Neutrophil (primary cell): Measurements from ENCODE around the gene EFNA3.

Source experiments
- H3K27ac ChIP-seq: fragments of 200-600 bp; sonication (generic); 2 replicates; pipeline ENCODE4 v1.5.1; 2016; ENCODE audit warnings: mild to moderate bottlenecking, moderate library complexity
- H3K27me3 ChIP-seq: fragments of 200-600 bp; sonication (generic); 2 replicates; pipeline ENCODE4 v1.6.0; 2016; ENCODE audit warnings: mild to moderate bottlenecking
- H3K36me3 ChIP-seq: fragments of 200-600 bp; sonication (generic); 2 replicates; pipeline ENCODE4 v1.5.1; 2017
- H3K4me1 ChIP-seq, 2 experiments: fragments of 200-600 bp in 1 of 2; sonication (generic) in 1 of 2; 1 replicate in 1 of 2; 2 replicates in 1 of 2; pipeline versions ENCODE4 v1.5.1 to v1.6.1; 2013 to 2016; ENCODE audit warnings: low read depth in 1 of 2, low read length in 1 of 2, mild to moderate bottlenecking in 1 of 2, moderate library complexity in 1 of 2; ENCODE audit not compliant: control insufficient read depth in 1 of 2, insufficient read depth in 1 of 2
- H3K4me3 ChIP-seq, 2 experiments: fragments of 200-600 bp in 1 of 2; sonication (generic) in 1 of 2; 1 replicate in 1 of 2; 2 replicates in 1 of 2; pipeline ENCODE4 v1.5.1; 2013 to 2016; ENCODE audit warnings: low read depth in 1 of 2, low read length in 1 of 2, mild to moderate bottlenecking in 1 of 2, moderate library complexity in 1 of 2
- H3K9me3 ChIP-seq: fragments of 200-600 bp; sonication (generic); 2 replicates; pipeline ENCODE4 v1.5.1; 2016
- CTCF ChIP-seq: fragments of 200-600 bp; sonication (generic); IDR thresholded peaks from 2 replicates; pipeline ENCODE4 v1.5.1; 2016; ENCODE audit warnings: antibody characterized with exemption

The EFNA3 gene

DNA sequence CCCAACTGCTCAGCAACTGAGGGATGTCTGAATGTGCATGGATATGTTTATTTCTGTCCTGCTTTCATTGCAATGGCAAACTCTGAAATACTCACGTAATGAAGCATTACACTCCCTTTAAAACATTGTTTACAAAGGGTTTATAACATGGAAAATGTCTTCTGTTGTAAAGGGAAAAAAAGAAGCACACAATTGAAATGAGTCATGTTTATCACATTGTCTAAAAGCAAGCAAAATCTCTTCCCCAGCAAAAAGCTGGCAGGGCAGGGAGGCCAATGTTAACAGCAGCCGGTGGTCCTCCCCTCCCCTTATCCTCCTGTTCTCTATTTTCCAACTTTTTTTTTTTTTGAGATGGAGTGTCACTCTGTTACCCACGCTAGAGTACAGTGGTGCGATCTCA is 45.2 kb downstream of the EFNA3 start:
- no peak overlapping the region for H3K4me3 ChIP-seq
- peaks cover 65% of the 10 kb centered on the region for H3K27me3 ChIP-seq
- H3K4me1 ChIP-seq, result peaks cover 23 to 25% of the 10 kb centered on the region in 2 experiments
- no peak for TF ChIP-seq CTCF
- no peak overlapping the region for H3K27ac ChIP-seq
- H3K36me3 ChIP-seq, result no peaks in the 10 kb centered on the region
- H3K9me3 ChIP-seq, result no peaks in the 10 kb centered on the region

DNA sequence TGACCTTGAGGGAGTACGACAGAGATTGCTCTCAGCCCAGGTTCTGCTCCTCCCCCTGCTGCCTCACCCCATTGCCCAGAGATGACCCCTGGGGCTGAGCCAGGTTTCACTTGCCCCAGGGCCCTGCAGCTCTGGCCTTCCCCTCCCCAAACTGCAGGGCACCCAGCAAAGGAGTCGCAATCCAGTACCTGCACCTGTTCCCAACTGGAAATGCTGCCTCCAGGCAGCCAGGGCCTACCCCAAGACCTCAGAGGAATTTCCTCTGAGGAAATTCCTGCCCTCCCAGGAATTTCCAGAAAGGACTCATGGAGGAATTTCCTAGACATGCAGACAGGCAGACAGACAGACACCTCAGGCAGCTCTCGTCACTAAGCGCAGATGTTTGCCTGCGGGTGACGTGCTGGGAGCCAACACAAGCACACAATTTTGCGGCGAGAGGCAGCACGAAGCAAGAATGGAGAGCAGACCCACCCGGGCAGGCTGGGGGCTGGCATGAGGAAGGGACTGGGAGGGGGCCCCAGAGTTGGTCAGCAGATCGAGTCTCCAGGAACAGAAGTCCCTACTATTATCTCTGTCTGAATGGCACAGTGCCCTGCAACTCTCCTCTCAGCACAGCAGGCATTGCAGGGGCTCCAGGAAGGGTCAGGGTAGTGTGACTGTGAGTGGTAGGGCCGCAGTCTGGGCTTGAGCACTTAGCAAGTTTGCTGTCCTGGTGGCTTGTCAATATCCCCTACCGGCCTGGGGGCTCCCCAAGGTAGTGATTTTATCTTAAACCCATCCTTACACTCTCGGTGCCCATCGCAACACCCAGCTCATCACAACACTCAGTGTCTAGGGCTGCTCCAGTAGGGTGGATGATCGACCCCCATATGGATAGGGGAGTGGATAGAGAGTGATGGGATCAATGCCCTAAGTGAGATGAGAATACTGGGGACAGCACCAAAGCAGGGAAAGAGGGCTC is 46.1 kb downstream of the EFNA3 start:
- no peaks in the 10 kb centered on the region for H3K36me3 ChIP-seq
- no peak overlapping the region for H3K4me3 ChIP-seq
- no peak overlapping the region for H3K27ac ChIP-seq
- no peak for TF ChIP-seq CTCF
- peaks cover 71% of the 10 kb centered on the region for H3K27me3 ChIP-seq
- H3K4me1 ChIP-seq, result peaks cover 28 to 31% of the 10 kb centered on the region in 2 experiments
- H3K9me3 ChIP-seq, result no peaks in the 10 kb centered on the region

DNA sequence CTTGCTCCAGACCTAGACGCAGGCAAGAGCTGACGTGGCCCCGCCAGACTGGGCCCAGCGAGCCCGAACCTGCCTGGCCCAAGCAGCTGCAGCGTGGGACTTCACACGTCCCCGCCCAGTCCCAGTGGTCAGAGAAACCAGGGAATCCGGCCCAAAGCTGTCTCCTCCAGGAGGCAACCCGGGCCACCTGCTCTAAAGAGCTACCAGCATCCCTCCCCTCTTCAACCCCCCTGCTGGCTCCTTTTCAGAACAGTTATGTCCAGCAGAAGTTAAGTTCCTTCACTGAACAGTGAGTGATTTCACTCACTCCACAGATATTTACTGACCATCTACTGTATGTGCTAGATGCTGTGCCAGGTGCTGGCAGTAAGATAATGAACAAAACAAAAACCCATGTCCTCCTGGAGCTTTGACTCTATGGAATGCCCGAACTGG is 46.9 kb downstream of the EFNA3 start:
- H3K27me3 ChIP-seq, result peaks cover 71% of the 10 kb centered on the region
- H3K36me3 ChIP-seq, result no peaks in the 10 kb centered on the region
- H3K27ac ChIP-seq, result no peak overlapping the region
- H3K4me1 ChIP-seq, result peaks cover 28 to 31% of the 10 kb centered on the region in 2 experiments
- H3K9me3 ChIP-seq, result no peaks in the 10 kb centered on the region
- TF ChIP-seq CTCF, result no peak
- H3K4me3 ChIP-seq, result no peak overlapping the region

- TF ChIP-seq CTCF, result no peak
- Histone ChIP-seq H3K9me3 (no peaks in the 10 kb centered on the region), H3K27me3 (peaks cover 74% of the 10 kb centered on the region), H3K36me3 (no peaks in the 10 kb centered on the region), H3K27ac (no peak overlapping the region), H3K4me3 (no peak overlapping the region), H3K4me1 (peaks cover 28 to 31% of the 10 kb centered on the region in 2 experiments)
Measured at GRCh38 chr1:155125946-155126555, 47.4 kb downstream of the EFNA3 start.

- Histone ChIP-seq H3K27ac (no peak overlapping the region), H3K4me1 (peaks cover 28 to 31% of the 10 kb centered on the region in 2 experiments), H3K4me3 (peak overlapping the region; percentile 34 to 60), H3K36me3 (no peaks in the 10 kb centered on the region), H3K9me3 (no peaks in the 10 kb centered on the region), H3K27me3 (peaks cover 74% of the 10 kb centered on the region)
- no peak for TF ChIP-seq CTCF
Measured at GRCh38 chr1:155126556-155127104, 48.0 kb downstream of the EFNA3 start.
